ENCODE measurements around the gene NNT.
"Not testable (repeated sequence)": the region's sequence is repeated elsewhere in the genome, so short reads cannot be mapped to it uniquely, and the experiment has no call there.

NNT gene

GRCh38 chr5:43631182-43631910 lies 28.4 kb downstream of the NNT start:
- DNase-seq (ENCODE audit: low read depth): no peak

DNA sequence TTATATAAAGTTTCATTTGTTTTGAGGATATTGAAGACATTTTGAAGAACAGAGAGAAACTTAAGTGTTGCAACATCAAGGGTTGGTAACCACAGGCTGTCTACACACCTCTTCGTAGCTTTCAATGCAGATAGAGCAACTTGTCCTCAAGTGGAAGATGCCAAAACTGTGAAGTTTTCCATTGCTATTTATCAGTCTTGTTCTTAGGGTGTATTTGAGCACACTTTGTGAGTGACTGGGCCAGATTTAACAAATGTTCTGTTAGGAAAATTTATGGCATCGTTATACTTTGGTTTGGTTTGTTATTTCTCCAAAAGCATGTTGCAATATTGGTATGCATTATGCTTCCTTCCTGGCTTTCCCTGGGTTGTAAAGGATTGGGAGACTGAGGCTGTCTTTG lies 31.6 kb downstream of the NNT start:
- no peak for DNase-seq (ENCODE audit: low read depth)

DNA sequence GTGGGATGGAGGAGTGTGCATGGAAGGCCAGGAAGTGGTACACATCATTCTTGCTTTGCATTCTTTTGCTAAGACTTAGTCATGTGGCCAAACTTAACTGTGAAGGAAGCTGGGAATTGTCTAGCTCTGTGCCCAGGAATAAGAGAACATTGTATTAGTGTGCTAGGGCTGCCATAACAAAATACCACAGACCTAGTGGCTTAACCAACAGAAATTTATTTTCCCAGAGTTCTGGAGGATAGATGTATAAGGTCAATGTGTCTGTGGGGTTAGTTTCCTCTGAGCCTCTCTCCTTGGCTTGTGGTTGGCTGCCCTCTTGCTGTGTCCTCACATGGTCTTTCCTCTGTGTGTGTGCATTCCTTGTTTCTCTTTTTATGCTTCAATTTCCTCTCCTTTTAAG lies 32.4 kb downstream of the NNT start:
- DNase-seq (ENCODE audit: low read depth): no peak

- no peak for DNase-seq (ENCODE audit: low read depth)
Measured at GRCh38 chr5:43636076-43636475, 33.1 kb downstream of the NNT start.

GRCh38 chr5:43637416-43637815 lies 34.4 kb downstream of the NNT start:
- DNase-seq (ENCODE audit: low read depth): no peak

GRCh38 chr5:43638107-43638506 lies 35.1 kb downstream of the NNT start:
- no peak for DNase-seq (ENCODE audit: low read depth)

DNA sequence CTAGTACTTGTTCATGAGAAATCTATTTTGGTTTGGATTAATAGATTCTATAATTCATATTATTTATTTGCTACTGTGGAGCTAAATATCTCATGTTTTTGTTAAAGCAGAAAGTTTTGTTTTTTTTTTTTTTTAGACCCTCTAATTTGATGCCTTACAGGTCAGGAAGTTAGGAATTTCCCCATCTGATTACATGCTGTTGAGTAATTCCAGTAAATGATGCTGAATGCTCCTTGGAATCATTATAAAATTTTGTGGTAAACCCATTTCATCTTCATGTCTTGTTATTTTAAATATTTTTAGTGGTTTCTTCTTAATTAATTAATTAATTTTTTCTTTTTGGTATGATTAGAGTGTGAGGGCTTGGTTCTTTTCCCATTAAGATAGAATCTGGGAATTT lies 35.6 kb downstream of the NNT start:
- no peak for DNase-seq (ENCODE audit: low read depth)

GRCh38 chr5:43639566-43639965 lies 36.6 kb downstream of the NNT start:
- no peak for DNase-seq (ENCODE audit: low read depth)

- DNase-seq (ENCODE audit: low read depth): no peak
Measured at GRCh38 chr5:43642428-43642827, 39.4 kb downstream of the NNT start.

DNA sequence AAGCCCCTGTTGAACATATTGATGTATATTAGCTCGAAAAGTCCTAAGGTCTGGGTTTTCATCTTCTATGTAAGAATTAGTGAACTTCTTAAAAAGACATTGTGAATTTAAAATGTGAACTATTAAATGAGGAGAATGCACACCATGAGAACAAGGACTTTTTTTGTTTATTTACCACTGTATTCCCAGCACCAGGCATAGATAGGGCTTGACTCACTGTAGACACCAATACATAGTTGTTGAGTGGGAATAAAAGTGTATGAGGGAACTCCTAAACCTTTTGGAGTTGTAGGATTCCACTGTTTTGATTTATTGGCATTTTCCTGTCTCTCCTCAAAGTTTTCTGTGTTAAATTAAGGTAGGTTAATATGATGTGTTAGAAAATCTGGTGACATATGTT lies 40.3 kb downstream of the NNT start:
- DNase-seq (ENCODE audit: low read depth): no peak

DNA sequence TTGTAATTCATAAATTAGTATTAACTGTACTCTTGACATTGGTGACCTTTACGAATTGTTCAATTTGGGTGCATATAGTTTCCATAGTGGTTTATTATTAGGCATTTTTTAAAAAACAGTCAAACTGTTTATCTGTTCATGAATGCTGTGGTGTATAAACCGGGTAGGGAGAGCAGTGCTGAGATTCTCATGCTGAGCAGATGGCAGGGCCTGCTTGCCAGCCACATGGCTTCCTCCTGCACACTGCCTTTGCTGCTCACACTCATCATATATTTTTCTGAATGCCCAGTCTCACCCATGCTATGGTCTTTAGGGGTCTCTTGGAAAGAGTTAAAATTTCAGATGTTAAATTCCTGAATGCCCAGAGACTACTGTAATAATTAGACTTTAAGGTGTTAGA lies 40.8 kb downstream of the NNT start:
- no peak for DNase-seq (ENCODE audit: low read depth)

GRCh38 chr5:43646992-43647391 lies 44.0 kb downstream of the NNT start:
- no peak for DNase-seq (ENCODE audit: low read depth)

GRCh38 chr5:43647789-43648188 lies 44.8 kb downstream of the NNT start:
- no peak for DNase-seq (ENCODE audit: low read depth)

DNA sequence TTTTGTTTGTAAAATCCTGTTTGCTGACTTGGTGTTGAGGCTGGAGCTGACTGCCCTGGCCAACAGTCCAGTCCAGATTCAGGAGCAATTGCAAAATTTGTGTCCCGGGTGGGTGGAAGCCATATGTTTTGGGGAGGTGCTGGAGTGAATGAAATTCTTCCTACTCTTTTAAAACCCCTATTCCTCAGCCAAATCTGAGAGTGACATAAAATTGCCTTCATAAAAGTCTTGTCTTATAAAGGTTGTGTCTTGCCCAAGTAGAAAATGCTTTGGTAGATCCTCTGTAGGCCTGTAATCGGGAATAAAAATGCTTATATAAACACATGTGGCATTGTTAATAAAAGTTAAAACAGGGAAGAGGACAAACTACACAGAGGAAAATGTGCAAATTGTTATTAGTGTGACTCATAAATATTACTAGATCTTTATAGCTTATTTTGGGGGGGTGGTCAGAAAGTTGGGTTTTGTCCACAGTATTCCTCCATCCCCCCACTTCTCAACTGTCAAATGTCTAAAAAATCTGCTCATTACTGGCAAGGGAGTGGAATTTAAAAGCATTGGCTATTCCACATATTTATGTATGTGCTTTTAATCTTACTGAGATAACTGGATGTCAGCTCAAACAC lies 45.6 kb downstream of the NNT start:
- no peak for DNase-seq (ENCODE audit: low read depth)

DNA sequence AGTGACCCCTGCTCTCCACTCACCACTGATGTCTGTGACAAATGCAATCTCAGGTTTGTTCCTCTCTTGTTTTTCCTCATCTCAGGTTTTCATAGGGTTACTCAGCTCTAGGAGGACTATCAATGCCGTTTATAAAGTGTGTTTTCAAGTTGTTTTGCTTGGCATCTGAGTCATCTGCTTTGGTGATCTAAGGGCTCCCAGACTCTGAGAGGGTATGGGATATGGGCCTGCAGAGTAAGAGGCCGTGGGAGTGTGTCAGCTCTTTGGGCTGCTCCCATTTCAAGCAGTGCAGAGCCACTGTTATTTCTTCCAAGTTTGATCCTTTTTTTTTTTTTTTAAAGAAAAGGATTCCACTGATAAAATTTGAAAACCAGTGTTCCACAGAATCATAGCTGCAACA lies 46.3 kb downstream of the NNT start:
- no peak for DNase-seq (ENCODE audit: low read depth)

DNA sequence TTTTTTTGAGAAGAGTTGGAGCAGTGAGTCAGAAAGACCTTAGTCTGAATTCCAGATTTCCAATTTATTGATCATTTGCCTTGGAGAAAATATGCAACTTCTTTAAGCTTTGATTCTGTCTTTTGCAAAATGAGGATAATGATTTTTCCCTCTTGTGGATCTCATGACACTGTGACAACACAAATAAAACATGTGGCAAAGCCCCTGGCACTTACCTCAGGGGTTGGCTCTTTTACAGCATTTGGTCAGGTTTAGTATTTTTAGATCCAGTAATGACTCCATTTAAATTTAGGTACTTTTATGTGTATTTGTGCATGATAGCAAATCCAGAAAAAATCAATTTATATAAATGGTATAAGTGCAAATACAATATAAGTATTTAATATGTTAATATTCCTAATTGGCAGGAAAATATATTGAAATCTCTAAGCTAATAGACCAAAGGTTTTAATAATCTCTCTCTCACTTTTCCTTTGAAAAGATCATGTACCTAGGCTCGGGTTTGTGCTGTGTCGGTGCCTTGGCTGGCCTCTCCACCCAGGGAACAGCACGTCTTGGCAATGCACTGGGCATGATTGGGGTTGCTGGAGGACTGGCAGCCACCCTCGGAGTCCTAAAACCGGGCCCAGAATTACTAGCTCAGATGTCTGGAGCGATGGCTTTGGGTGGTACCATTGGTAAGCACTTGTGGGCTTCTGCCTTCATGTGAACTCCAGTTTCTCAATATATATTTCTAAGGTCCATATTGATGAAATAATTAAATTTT lies 49.7 kb downstream of the NNT start:
- no peak for DNase-seq (ENCODE audit: low read depth)

DNA sequence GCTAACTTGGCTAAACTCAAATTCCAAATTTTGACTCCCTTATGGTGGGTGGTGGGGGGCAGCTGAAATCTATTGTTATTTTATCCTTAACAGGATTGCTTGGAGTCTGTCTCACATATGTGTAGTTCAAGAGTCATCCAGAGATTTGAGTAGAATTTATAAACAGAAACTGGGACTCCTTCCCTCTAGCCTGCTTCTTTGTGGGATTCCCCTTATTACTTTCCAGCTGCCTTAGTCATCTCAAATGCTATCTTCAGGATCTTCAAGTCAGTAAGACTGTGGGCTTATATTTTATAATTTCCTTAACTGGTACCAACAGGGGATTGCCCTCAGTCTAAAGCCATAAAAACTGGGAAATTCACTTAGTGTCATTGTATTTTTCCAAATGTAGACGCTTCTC lies 55.5 kb downstream of the NNT start:
- DNase-seq (ENCODE audit: low read depth): no peak

GRCh38 chr5:43659075-43659474 lies 56.1 kb downstream of the NNT start:
- no peak for DNase-seq (ENCODE audit: low read depth)

GRCh38 chr5:43661102-43661501 lies 58.1 kb downstream of the NNT start:
- no peak for DNase-seq (ENCODE audit: low read depth)

DNA sequence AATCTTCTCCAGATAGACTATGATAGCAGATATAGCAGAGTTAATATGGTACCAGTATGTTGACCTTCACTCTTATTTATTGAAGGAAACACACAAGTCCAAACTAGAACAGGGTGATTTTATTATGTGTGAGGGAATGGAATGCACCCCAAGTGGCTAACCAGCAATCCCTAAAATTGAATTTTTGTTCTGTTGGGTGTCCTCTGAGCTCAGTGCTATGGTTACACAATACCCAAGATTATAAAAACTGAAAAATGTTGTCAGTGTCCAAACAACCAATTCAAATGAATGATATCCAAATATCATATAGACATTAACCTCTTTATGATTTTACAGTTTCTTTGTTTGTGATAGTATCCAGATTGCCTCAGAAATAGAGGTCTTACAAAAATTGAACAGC lies 60.9 kb downstream of the NNT start:
- no peak for DNase-seq (ENCODE audit: low read depth)

GRCh38 chr5:43664501-43665040 lies 61.6 kb downstream of the NNT start:
- no peak for DNase-seq (ENCODE audit: low read depth)

DNA sequence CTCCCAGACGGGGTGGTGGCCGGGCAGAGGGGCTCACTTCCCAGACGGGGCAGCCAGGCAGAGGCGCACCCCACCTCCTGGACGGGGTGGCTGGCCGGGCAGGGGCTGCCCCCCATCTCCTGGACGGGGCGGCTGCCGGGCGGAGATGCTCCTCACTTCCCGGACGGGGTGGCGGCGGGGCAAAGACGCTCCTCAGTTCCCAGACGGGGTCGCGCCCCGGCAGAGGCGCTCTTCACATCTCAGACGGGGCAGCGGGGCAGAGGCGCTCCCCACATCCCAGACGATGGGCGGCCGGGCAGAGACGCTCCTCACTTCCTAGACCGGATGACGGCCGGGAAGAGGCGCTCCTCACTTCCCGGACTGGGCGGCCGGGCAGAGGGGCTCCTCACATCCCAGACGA lies 62.8 kb downstream of the NNT start:
- not testable (repeated sequence) for DNase-seq (ENCODE audit: low read depth)

- DNase-seq (ENCODE audit: low read depth): not testable (repeated sequence)
Measured at GRCh38 chr5:43666728-43667127, 63.7 kb downstream of the NNT start.

Measured in stimulated activated CD4-positive, alpha-beta T cell treated with anti-CD3 and anti-CD28 coated beads, Interleukin-2, amount 100 ng/mL, for 4 hours (primary cell).